A549 (cell line): ENCODE measurements around the gene POGK.

ENCODE experiments used
- POLR2A ChIP-seq: IDR thresholded peaks from 2 replicates; pipeline ENCODE4 v1.6.1; 2012; ENCODE audit warnings: mild to moderate bottlenecking, low read length
- RAD21 ChIP-seq, 2 experiments: fragments of >200 bp in 1 of 2; sonication (Bioruptor Twin) in 1 of 2; formaldehyde crosslinking in 1 of 2; IDR thresholded peaks in 1 of 2; conservative IDR thresholded peaks in 1 of 2; 2 replicates in 1 of 2; 3 replicates in 1 of 2; pipeline ENCODE4 v1.6.1; 2012 to 2018; ENCODE audit warnings: inconsistent platforms in 1 of 2

GRCh38 chr1:166836733-166837132 lies 2.5 kb upstream of the POGK start:
- no peak for TF ChIP-seq POLR2A
- no peak for TF ChIP-seq RAD21 (conservative IDR thresholded peaks at IDR 0.05 in 1 of 2, IDR thresholded peaks at IDR 0.05 in 1 of 2)
